Measurements from ENCODE around the gene SERPINB1. TPM values are rescaled to one million over a fixed set of nuclear protein-coding genes. Genes with fewer than 3 reads are reported as not detected.
A peak's percentile ranks its signal among the peaks of the same experiment; 100 is the strongest.

Gene SERPINB1
- total RNA-seq, 2 donors from 2014 or later: 41.0 to 62.3 TPM

GRCh38 chr6:2865694-2866151, 24.1 kb upstream of the SERPINB1 start:
- DNase-seq (ENCODE audit: low spot score) (no peak), ATAC-seq (ENCODE audit: insufficient number of reproducible peaks, low FRiP score, low read depth) (no peak)
- Histone ChIP-seq H3K27me3 (replicated peaks; ENCODE audit: insufficient read depth) (no peaks in the 10 kb centered on the region), H3K4me3 (peak overlapping the region; percentile 26), H3K36me3 (no peaks in the 10 kb centered on the region), H3K27ac (peak overlapping the region in 1 of 2 donors; percentile 29), H3K9me3 (no peaks in the 10 kb centered on the region), H3K4me1 (ENCODE audit: control insufficient read depth in 1 of 2, low read depth in 2 of 2) (no peaks in the 10 kb centered on the region)
- TF ChIP-seq CTCF (IDR thresholded peaks at IDR 0.05): no peak

- Histone ChIP-seq H3K27me3 (replicated peaks; ENCODE audit: insufficient read depth) (no peaks in the 10 kb centered on the region), H3K4me3 (no peak overlapping the region), H3K36me3 (no peaks in the 10 kb centered on the region), H3K27ac (no peak overlapping the region), H3K4me1 (ENCODE audit: control insufficient read depth in 1 of 2, low read depth in 2 of 2) (no peaks in the 10 kb centered on the region), H3K9me3 (no peaks in the 10 kb centered on the region)
- no peak for TF ChIP-seq CTCF (IDR thresholded peaks at IDR 0.05)
- DNase-seq (ENCODE audit: low spot score) (no peak), ATAC-seq (ENCODE audit: insufficient number of reproducible peaks, low FRiP score, low read depth) (no peak)
These were observed 23.6 kb upstream of the SERPINB1 start for GRCh38 chr6:2865270-2865669.

- Histone ChIP-seq H3K27ac (no peak overlapping the region), H3K4me3 (no peak overlapping the region), H3K36me3 (no peaks in the 10 kb centered on the region), H3K9me3 (no peaks in the 10 kb centered on the region), H3K4me1 (ENCODE audit: control insufficient read depth in 1 of 2, low read depth in 2 of 2) (peaks cover 0 to under 1% of the 10 kb centered on the region in 2 donors), H3K27me3 (replicated peaks; ENCODE audit: insufficient read depth) (no peaks in the 10 kb centered on the region)
- no peak for ATAC-seq (ENCODE audit: insufficient number of reproducible peaks, low FRiP score, low read depth)
- no peak for TF ChIP-seq CTCF (IDR thresholded peaks at IDR 0.05)
- no peak for DNase-seq (ENCODE audit: low spot score)
These were observed 22.2 kb upstream of the SERPINB1 start for GRCh38 chr6:2863901-2864300.

- H3K27me3 ChIP-seq (replicated peaks; ENCODE audit: insufficient read depth): no peaks in the 10 kb centered on the region
- no peaks in the 10 kb centered on the region for H3K36me3 ChIP-seq
- no peak for TF ChIP-seq CTCF (IDR thresholded peaks at IDR 0.05)
- H3K4me3 ChIP-seq: no peak overlapping the region
- H3K9me3 ChIP-seq: no peaks in the 10 kb centered on the region
- DNase-seq (ENCODE audit: low spot score) (no peak), ATAC-seq (ENCODE audit: insufficient number of reproducible peaks, low FRiP score, low read depth) (no peak)
- H3K4me1 ChIP-seq (ENCODE audit: control insufficient read depth in 1 of 2, low read depth in 2 of 2): peaks cover 1 to 6% of the 10 kb centered on the region in 2 donors
- H3K27ac ChIP-seq: no peak overlapping the region
These were observed 21.1 kb upstream of the SERPINB1 start for GRCh38 chr6:2862712-2863181.

- H3K27ac ChIP-seq: no peak overlapping the region
- H3K36me3 ChIP-seq: no peaks in the 10 kb centered on the region
- DNase-seq (ENCODE audit: low spot score): no peak
- H3K27me3 ChIP-seq (replicated peaks; ENCODE audit: insufficient read depth): no peaks in the 10 kb centered on the region
- no peak overlapping the region for H3K4me3 ChIP-seq
- no peaks in the 10 kb centered on the region for H3K9me3 ChIP-seq
- H3K4me1 ChIP-seq (ENCODE audit: control insufficient read depth in 1 of 2, low read depth in 2 of 2): peaks cover 8 to 9% of the 10 kb centered on the region in 2 donors
- ATAC-seq (ENCODE audit: insufficient number of reproducible peaks, low FRiP score, low read depth): no peak
- TF ChIP-seq CTCF (IDR thresholded peaks at IDR 0.05): no peak
These were observed 20.1 kb upstream of the SERPINB1 start for GRCh38 chr6:2861822-2862164.
